HepG2 (cell line): ENCODE measurements around the gene FAM228B. TPM values are rescaled to one million over a fixed set of nuclear protein-coding genes. Genes with fewer than 3 reads are reported as not detected.

Source experiments
- ATF1 ChIP-seq: IDR thresholded peaks from 2 replicates; pipeline ENCODE4 v1.6.1; 2016; ENCODE audit warnings: mild to moderate bottlenecking, control low read depth
- E2F5 ChIP-seq: sonication (generic); formaldehyde crosslinking; conservative IDR thresholded peaks from 2 replicates; pipeline ENCODE4 v1.4.0; 2020; ENCODE audit warnings: missing genetic modification reagents
- ELF3 ChIP-seq: IDR thresholded peaks from 2 replicates; pipeline ENCODE4 v1.6.1; 2016; ENCODE audit warnings: missing genetic modification reagents, missing compliant biosample characterization
- FOXA1 ChIP-seq, 2 experiments: fragments of 450-650 bp in 1 of 2; sonication (generic) in 1 of 2; formaldehyde crosslinking in 1 of 2; IDR thresholded peaks; 2 replicates each; pipeline versions ENCODE4 v1.4.0 to v1.6.1; 2016 to 2020; ENCODE audit warnings: missing genetic modification reagents in 1 of 2
- HMG20A ChIP-seq: IDR thresholded peaks from 2 replicates; pipeline ENCODE4 v1.6.1; 2016; ENCODE audit warnings: borderline replicate concordance
- KDM5A ChIP-seq: fragments of 200-600 bp; sonication (generic); IDR thresholded peaks from 2 replicates; pipeline ENCODE4 v1.7.0; 2018; ENCODE audit warnings: antibody characterized with exemption, mild to moderate bottlenecking, low read length, borderline replicate concordance
- MAFF ChIP-seq: IDR thresholded peaks from 2 replicates; pipeline ENCODE4 v1.6.1; 2011; ENCODE audit warnings: low read depth, low read length, improper control_type of control experiment
- MTA3 ChIP-seq: sonication (generic); formaldehyde crosslinking; IDR thresholded peaks from 2 replicates; pipeline ENCODE4 v1.4.0; 2020; ENCODE audit warnings: missing genetic modification reagents
- PREB ChIP-seq: sonication (generic); formaldehyde crosslinking; IDR thresholded peaks from 2 replicates; pipeline ENCODE4 v1.4.0; 2020; ENCODE audit warnings: missing genetic modification reagents
- PRPF4 ChIP-seq: fragments of 200-400 bp; formaldehyde crosslinking; IDR thresholded peaks from 2 replicates; pipeline ENCODE4 v1.6.1; 2016; ENCODE audit warnings: low read length, low read depth; ENCODE audit not compliant: poor library complexity, severe bottlenecking
- SAP130 ChIP-seq: IDR thresholded peaks from 2 replicates; pipeline ENCODE4 v1.6.1; 2016; ENCODE audit warnings: low read depth
- SPEN ChIP-seq: sonication (generic); formaldehyde crosslinking; IDR thresholded peaks from 2 replicates; pipeline ENCODE4 v1.5.1; 2020; ENCODE audit warnings: low read depth, mild to moderate bottlenecking, missing genetic modification reagents
- SRY ChIP-seq: sonication (generic); formaldehyde crosslinking; IDR thresholded peaks from 2 replicates; pipeline ENCODE4 v1.8.0; 2022; ENCODE audit warnings: mild to moderate bottlenecking, missing genetic modification reagents
- THYN1 ChIP-seq: sonication (generic); formaldehyde crosslinking; IDR thresholded peaks from 2 replicates; pipeline ENCODE4 v1.8.1; 2023; ENCODE audit warnings: low read depth, mild to moderate bottlenecking, moderate library complexity, missing genetic modification reagents, borderline replicate concordance
- ZNF263 ChIP-seq: sonication (generic); formaldehyde crosslinking; IDR thresholded peaks from 2 replicates; pipeline ENCODE4 v1.4.0; 2020; ENCODE audit warnings: missing genetic modification reagents
- ZNF30 ChIP-seq: sonication (generic); formaldehyde crosslinking; IDR thresholded peaks from 2 replicates; pipeline ENCODE4 v1.5.0; 2020; ENCODE audit warnings: mild to moderate bottlenecking, missing genetic modification reagents
- ZNF354B ChIP-seq: sonication (generic); formaldehyde crosslinking; IDR thresholded peaks from 2 replicates; pipeline ENCODE4 v1.8.0; 2022; ENCODE audit warnings: mild to moderate bottlenecking, missing genetic modification reagents
- ZNF576 ChIP-seq: sonication (generic); formaldehyde crosslinking; IDR thresholded peaks from 2 replicates; pipeline ENCODE4 v1.4.0; 2020; ENCODE audit warnings: mild to moderate bottlenecking, missing genetic modification reagents
- ZNF713 ChIP-seq: sonication (generic); formaldehyde crosslinking; IDR thresholded peaks from 2 replicates; pipeline ENCODE4 v1.4.0; 2020; ENCODE audit warnings: mild to moderate bottlenecking, missing genetic modification reagents
- ZNF780A ChIP-seq: sonication (generic); formaldehyde crosslinking; IDR thresholded peaks from 2 replicates; pipeline ENCODE4 v1.8.0; 2022; ENCODE audit warnings: mild to moderate bottlenecking, missing genetic modification reagents, moderate library complexity
- polyA plus RNA-seq, 8 experiments: library from polyadenylated mRNA; depleted of rRNA in 3 of 8; stranded (reverse) in 7 of 8; unstranded in 1 of 8; fragments of >200 nt; fragmentation: Illumina TruSeq in 4 of 8; extraction: Trizol in 4 of 8; gene quantifications; 2 replicates each; pipeline versions ENCODE4 v1.2.1 to v1.2.3, GENCODE V29; 2011 to 2016; ENCODE audit warnings: low read depth in 4 of 8, missing spikeins in 1 of 8, mixed read lengths in 1 of 8; ENCODE audit not compliant: insufficient read depth in 1 of 8
- total RNA-seq, 5 experiments: library from RNA; depleted of rRNA; stranded (reverse); fragments of >200 nt; fragmentation: Illumina TruSeq; extraction: Trizol; gene quantifications; 2 replicates each; pipeline ENCODE4 v1.2.3, GENCODE V29; 2016; ENCODE audit warnings: low read depth in 1 of 5
- TF ChIP-seq, protein P1 (sequence below): fragments of 450-650 bp; IDR thresholded peaks from 2 replicates; pipeline ENCODE4 v1.6.1; 2017
- TF ChIP-seq, protein P2 (sequence below): sonication (generic); formaldehyde crosslinking; IDR thresholded peaks from 2 replicates; pipeline ENCODE4 v1.4.0; 2020; ENCODE audit warnings: mild to moderate bottlenecking, missing genetic modification reagents

FAM228B gene
- total and polyA plus RNA-seq, 2 of the 13 experiments (the other 11 are each of a cell fraction or from before 2014, with no cell fraction given): 0.79 to 1.1 TPM

DNA sequence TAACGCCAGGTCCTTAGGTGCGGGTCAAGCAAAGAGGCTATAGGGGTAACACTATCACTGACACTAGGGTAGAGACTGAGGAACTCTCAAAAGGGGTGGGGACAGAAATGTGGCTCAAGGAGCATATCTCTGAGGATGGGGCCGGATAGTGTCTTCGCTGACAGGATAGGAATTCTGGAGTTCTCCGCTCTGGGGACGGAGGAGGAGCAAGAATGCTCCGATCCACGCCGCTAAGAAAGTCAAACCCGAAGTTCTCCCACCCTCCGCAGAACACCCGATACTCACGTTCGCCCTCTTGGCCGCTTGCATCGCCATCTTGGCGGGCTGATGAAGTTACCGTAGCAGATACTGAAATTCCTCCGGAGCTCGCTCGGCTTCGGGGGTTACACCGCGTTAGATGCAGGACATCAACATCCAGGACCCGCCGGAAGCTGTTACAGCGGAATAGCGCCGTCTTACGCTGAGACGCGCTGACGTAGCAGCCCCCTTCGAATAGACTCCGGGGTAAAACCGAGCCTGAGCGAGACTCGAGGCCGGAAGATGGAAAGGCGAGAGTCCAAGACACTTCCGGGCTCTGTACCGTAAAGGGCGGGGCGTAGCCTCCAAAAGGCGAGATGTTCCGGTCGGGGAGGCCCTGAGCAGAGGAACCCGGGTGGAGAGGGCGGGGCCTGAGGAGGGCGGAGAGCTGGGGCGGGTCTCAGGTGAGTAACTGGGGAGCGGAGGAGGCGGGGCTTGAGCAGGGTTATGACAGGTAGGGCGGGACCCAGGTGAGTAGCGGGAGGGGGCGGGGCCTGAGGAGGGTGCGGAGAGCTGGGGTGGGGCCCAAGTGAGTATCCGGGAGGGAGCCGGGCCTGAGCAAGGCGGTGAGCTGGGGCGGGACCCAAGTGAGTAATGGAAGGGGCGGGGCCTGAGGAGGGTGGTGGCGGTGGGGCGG lies 47.1 kb upstream of the FAM228B start, which contains the start of gene SF3B6 (continued):
- TF ChIP-seq, protein P1, sequence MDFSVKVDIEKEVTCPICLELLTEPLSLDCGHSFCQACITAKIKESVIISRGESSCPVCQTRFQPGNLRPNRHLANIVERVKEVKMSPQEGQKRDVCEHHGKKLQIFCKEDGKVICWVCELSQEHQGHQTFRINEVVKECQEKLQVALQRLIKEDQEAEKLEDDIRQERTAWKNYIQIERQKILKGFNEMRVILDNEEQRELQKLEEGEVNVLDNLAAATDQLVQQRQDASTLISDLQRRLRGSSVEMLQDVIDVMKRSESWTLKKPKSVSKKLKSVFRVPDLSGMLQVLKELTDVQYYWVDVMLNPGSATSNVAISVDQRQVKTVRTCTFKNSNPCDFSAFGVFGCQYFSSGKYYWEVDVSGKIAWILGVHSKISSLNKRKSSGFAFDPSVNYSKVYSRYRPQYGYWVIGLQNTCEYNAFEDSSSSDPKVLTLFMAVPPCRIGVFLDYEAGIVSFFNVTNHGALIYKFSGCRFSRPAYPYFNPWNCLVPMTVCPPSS: no peak
- TF ChIP-seq FOXA1 (IDR thresholded peaks at IDR 0.05) (no peak), FOXA1 (CRISPR knock-in tag; IDR thresholded peaks at IDR 0.05) (peak; percentile 81; the same call in 1 of the 2 replicates), ELF3 (peak; percentile 97), ZNF780A (CRISPR knock-in tag) (peak; percentile 86; the same call in 1 of the 2 replicates), MAFF (peak; percentile 81), SRY (CRISPR knock-in tag) (0 out of 2 replicates have a peak, but pooled peaks have one; percentile 89), HMG20A (CRISPR knock-in tag) (peak; percentile 68; the same call in 1 of the 2 replicates), PREB (CRISPR knock-in tag) (no peak), ZNF713 (CRISPR knock-in tag) (peak; percentile 61; the same call in 1 of the 2 replicates), ZNF354B (CRISPR knock-in tag) (peak; percentile 64; the same call in 1 of the 2 replicates), ZNF576 (CRISPR knock-in tag) (no peak; the same call in 1 of the 2 replicates), E2F5 (peak; percentile 68), ZNF263 (CRISPR knock-in tag) (peak; percentile 69), ATF1 (CRISPR knock-in tag) (peak; percentile 99), ZNF30 (CRISPR knock-in tag) (no peak), SAP130 (CRISPR knock-in tag) (peak; percentile 99), SPEN (peak; percentile 98; the same call in 1 of the 2 replicates), KDM5A (peak; percentile 97), MTA3 (CRISPR knock-in tag) (no peak), THYN1 (CRISPR knock-in tag) (peak; percentile 45; the same call in 1 of the 2 replicates), PRPF4 (no peak)
- TF ChIP-seq, protein P2, sequence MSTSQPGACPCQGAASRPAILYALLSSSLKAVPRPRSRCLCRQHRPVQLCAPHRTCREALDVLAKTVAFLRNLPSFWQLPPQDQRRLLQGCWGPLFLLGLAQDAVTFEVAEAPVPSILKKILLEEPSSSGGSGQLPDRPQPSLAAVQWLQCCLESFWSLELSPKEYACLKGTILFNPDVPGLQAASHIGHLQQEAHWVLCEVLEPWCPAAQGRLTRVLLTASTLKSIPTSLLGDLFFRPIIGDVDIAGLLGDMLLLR: peak; percentile 86
